ENCODE measurements around the gene SNX14.

The SNX14 gene

DNA sequence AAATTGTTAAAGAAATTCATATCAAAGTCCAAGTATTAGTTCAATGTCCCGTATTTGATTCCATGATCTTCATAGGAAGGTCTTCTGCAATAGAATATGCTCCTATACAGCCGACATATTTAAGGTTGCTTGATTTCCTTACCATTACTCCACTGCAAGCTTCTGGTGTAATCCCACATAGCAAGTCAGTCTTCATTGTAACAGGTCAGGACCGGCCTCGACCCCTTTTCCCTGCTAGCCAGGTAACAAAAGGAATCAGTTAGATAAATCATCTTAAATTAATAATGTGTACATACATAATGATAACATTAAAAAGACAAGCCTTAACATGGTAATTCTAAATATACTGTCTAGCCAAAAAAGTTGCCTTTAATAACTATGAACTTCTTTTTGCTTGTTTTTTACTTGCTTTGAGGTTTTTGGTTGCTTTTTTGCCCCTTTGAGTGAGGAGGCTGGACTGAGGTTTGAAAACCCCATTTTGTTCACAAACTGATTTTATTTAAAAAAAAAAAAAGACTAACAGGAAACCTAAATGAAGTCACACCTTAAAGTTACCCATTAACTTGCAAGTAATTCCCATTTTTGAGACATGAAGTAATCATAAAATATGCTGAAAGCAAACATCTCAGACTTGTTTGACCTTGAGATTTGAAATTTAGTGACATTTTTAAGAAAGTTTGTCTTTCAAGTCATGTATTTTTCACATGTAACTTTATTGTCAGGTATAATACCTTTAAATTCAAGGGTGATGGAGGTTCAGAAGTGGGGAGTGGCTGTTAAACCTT lies 19.2 kb upstream of the SNX14 start:
- H3K27me3 ChIP-seq (replicated peaks; ENCODE audit: control insufficient read depth, insufficient read depth, low read length), result no peaks in the 10 kb centered on the region
- peaks cover 7% of the 10 kb centered on the region for H3K36me3 ChIP-seq (ENCODE audit: control insufficient read depth, insufficient read depth, low read length)
- DNase-seq (ENCODE audit: extremely low read depth, insufficient read length), result no peak
- TF ChIP-seq, protein P1, sequence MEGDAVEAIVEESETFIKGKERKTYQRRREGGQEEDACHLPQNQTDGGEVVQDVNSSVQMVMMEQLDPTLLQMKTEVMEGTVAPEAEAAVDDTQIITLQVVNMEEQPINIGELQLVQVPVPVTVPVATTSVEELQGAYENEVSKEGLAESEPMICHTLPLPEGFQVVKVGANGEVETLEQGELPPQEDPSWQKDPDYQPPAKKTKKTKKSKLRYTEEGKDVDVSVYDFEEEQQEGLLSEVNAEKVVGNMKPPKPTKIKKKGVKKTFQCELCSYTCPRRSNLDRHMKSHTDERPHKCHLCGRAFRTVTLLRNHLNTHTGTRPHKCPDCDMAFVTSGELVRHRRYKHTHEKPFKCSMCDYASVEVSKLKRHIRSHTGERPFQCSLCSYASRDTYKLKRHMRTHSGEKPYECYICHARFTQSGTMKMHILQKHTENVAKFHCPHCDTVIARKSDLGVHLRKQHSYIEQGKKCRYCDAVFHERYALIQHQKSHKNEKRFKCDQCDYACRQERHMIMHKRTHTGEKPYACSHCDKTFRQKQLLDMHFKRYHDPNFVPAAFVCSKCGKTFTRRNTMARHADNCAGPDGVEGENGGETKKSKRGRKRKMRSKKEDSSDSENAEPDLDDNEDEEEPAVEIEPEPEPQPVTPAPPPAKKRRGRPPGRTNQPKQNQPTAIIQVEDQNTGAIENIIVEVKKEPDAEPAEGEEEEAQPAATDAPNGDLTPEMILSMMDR (IDR thresholded peaks at IDR 0.05; ENCODE audit: insufficient read depth, low read length, poor library complexity, severe bottlenecking), result no peak
- H3K4me3 ChIP-seq (replicated peaks; ENCODE audit: low read depth, low read length), result no peak overlapping the region

DNA sequence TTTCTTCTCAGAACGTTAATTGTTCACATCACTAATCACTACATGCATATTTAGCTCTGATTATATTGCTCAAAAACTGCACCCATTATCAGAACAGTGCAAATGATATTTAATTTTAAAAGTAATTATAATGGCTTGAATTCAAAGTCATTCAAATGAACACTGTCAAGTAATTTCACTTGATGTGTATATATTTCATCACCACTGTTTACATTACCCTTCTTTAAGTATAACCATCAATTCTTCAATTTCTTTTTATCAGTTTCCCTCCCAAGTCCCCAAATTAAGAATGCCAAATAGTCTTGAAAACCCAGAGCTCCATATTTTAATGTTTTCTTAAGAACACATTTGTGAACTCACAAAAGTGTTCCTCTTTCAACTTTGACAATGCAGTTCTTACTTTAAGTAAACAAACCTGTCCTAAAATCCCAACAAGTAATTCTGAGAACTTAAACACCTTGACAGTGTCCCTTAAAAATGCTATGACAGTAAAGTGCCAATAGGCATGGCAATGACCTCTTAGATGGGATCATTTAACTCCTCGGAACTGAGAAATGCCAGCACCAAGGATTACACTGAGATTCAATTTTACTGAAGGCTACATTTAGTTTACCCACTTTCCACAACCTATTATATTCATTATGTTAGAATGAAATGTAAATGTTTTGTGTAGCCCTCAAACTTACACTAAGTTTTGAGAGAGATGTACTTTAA lies 16.7 kb upstream of the SNX14 start:
- Histone ChIP-seq H3K36me3 (ENCODE audit: control insufficient read depth, insufficient read depth, low read length) (peaks cover 3% of the 10 kb centered on the region), H3K4me3 (replicated peaks; ENCODE audit: low read depth, low read length) (no peak overlapping the region), H3K27me3 (replicated peaks; ENCODE audit: control insufficient read depth, insufficient read depth, low read length) (no peaks in the 10 kb centered on the region)
- no peak for DNase-seq (ENCODE audit: extremely low read depth, insufficient read length)
- TF ChIP-seq, protein P1 (IDR thresholded peaks at IDR 0.05; ENCODE audit: insufficient read depth, low read length, poor library complexity, severe bottlenecking), result no peak

DNA sequence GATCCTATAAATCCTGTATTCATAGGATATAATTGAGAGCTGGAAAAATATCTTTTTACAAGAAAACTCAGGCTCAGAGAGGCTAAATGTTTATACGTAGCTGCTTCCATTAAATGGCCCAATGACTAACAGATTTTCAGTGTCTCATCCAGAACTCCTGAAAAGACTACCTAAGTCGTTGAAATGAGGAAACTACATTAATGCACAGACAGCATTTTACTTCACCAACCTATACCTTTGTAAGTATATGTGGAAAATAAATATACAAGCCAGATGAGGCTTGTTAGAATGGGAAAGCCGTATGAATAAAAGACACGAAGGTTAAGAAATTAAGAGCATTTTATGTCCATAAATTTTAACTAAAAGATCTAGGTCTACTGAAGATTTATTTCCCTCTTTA lies 8.4 kb upstream of the SNX14 start:
- TF ChIP-seq, protein P1 (IDR thresholded peaks at IDR 0.05; ENCODE audit: insufficient read depth, low read length, poor library complexity, severe bottlenecking), result no peak
- H3K36me3 ChIP-seq (ENCODE audit: control insufficient read depth, insufficient read depth, low read length), result peaks cover 1% of the 10 kb centered on the region; the same call in 1 of the 2 replicates
- H3K27me3 ChIP-seq (replicated peaks; ENCODE audit: control insufficient read depth, insufficient read depth, low read length), result no peaks in the 10 kb centered on the region
- no peak overlapping the region for H3K4me3 ChIP-seq (replicated peaks; ENCODE audit: low read depth, low read length)
- no peak for DNase-seq (ENCODE audit: extremely low read depth, insufficient read length)

DNA sequence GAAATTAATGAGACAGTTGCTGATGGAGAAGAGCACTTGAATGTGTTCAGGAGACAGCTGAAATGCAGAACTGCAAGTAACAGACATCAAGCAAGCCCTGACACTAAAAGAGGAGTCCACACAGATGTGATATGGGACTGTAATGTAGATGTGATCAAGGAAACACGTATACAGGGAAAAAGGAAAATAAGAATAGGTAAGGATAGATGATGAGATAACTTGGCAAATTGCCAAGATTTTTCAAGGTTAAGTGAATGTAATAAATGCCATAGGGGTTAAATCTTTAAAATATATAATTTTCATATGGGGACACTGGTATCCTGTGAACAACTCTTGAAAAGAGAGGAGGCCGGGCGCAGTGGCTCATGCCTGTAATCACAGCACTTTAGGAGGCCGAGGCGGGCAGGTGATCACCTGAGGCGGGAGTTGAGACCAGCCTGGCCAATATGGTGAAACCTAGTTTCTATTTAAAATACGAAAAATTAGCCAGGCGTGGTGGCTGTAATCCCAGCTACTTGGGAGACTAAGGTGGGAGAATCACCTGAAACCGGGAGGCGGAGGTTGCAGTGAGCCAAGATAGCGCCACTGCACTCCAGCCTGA lies 7.2 kb upstream of the SNX14 start:
- TF ChIP-seq, protein P1 (IDR thresholded peaks at IDR 0.05; ENCODE audit: insufficient read depth, low read length, poor library complexity, severe bottlenecking), result no peak
- no peak for DNase-seq (ENCODE audit: extremely low read depth, insufficient read length)
- Histone ChIP-seq H3K4me3 (replicated peaks; ENCODE audit: low read depth, low read length) (no peak overlapping the region), H3K36me3 (ENCODE audit: control insufficient read depth, insufficient read depth, low read length) (peaks cover 1% of the 10 kb centered on the region; the same call in 1 of the 2 replicates), H3K27me3 (replicated peaks; ENCODE audit: control insufficient read depth, insufficient read depth, low read length) (no peaks in the 10 kb centered on the region)

DNA sequence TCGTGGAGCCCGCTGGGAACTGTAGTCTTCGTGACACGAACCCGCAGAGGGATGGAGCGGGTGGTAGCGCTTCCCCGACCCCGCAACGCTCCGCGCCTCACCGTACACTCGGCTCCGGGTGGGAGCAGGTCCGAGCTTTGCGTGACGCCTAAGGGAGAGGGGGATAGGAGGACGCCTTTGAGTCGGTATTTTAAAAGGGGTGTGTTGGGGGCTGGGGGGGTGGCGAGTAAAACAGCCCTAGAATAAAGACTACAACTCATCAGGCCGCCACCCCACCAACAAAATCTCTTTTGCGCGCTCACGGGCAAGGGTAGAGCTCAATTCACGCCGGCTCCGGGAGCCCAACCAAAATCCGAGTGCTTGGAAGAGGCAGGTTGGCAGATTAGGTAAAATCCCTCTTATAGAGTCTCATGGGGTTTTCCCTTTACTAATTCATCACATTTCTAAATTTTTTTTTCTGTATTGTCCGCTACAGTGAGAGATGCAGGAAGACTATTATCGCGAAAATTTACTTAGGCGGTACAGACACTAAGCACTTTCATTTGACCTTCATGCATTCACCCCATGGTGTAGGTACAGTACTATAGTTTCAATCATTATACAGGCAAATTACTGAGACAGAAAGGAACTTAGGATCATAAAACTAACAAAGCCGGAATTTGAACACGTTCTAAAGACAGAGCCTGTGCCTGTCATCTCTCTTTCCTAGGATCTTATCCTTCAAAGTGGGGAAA lies 706 bp upstream of the SNX14 start:
- Histone ChIP-seq H3K27me3 (replicated peaks; ENCODE audit: control insufficient read depth, insufficient read depth, low read length) (no peaks in the 10 kb centered on the region), H3K4me3 (replicated peaks; ENCODE audit: low read depth, low read length) (peak overlapping the region; percentile 88), H3K36me3 (ENCODE audit: control insufficient read depth, insufficient read depth, low read length) (no peaks in the 10 kb centered on the region; the same call in 1 of the 2 replicates)
- TF ChIP-seq, protein P1 (IDR thresholded peaks at IDR 0.05; ENCODE audit: insufficient read depth, low read length, poor library complexity, severe bottlenecking), result no peak
- no peak for DNase-seq (ENCODE audit: extremely low read depth, insufficient read length)
